ENCODE data around the gene DGKZ. TPM values are rescaled to one million over a fixed set of nuclear protein-coding genes. Genes with fewer than 3 reads are reported as not detected.

The DGKZ gene
- total RNA-seq, 1 donor from 2014 or later = 53.6 TPM

GRCh38 chr11:46390331-46391171 lies 43.3 kb downstream of the DGKZ start:
- intact Hi-C loops (cut with micrococcal nuclease) = no loop called here
- Mint-ChIP-seq H3K27ac (no peak overlapping the region), H3K9me3 (no peaks in the 10 kb centered on the region), H3K36me3 (ENCODE audit: low read depth) (no peaks in the 10 kb centered on the region), H3K27me3 (peaks cover 43% of the 10 kb centered on the region), H3K4me1 (peaks cover 24% of the 10 kb centered on the region), H3K4me3 (no peak overlapping the region)
- no peak for TF ChIP-seq CTCF (IDR thresholded peaks at IDR 0.05)
- DNase-seq = no peak
- ChIA-PET CTCF (no interaction called here), POLR2A (no interaction called here)
- ATAC-seq (ENCODE audit: low read depth) = no peak

GRCh38 chr11:46391186-46391577 lies 43.9 kb downstream of the DGKZ start:
- Mint-ChIP-seq H3K4me3 (no peak overlapping the region), H3K36me3 (ENCODE audit: low read depth) (no peaks in the 10 kb centered on the region), H3K27ac (no peak overlapping the region), H3K4me1 (peaks cover 24% of the 10 kb centered on the region), H3K9me3 (no peaks in the 10 kb centered on the region), H3K27me3 (peaks cover 37% of the 10 kb centered on the region)
- ChIA-PET CTCF (interaction anchor here (1.8 kb wide), 1 partner anchor 23 kb away, joined by 4 read pairs; no protein-coding TSS in a partner anchor), POLR2A (no interaction called here)
- intact Hi-C loops (cut with micrococcal nuclease) = no loop called here
- no peak for TF ChIP-seq CTCF (IDR thresholded peaks at IDR 0.05)
- ATAC-seq (ENCODE audit: low read depth) = no peak
- DNase-seq = no peak

GRCh38 chr11:46391578-46392420 lies 44.5 kb downstream of the DGKZ start, which contains the start of gene CHRM4:
TSS of gene CHRM4 (minus strand) at chr11:46391776. CDS start at chr11:46386557, 5,219 bp downstream.
- Mint-ChIP-seq H3K4me3 (peak within 1 kb of the TSS; percentile 70), H3K27me3 (peaks cover 31% of the 10 kb centered on the region), H3K36me3 (ENCODE audit: low read depth) (peaks cover 5% of the 10 kb centered on the region), H3K27ac (no peak within 1 kb of the TSS), H3K4me1 (peaks cover 24% of the 10 kb centered on the region), H3K9me3 (no peaks in the 10 kb centered on the region)
- ATAC-seq (ENCODE audit: low read depth) (no peak), DNase-seq (no peak)
- TF ChIP-seq CTCF (IDR thresholded peaks at IDR 0.05) = no peak
- ChIA-PET POLR2A (no interaction called here), CTCF (interaction anchor here (1.8 kb wide), 1 partner anchor 23 kb away, joined by 4 read pairs; no protein-coding TSS in a partner anchor)
- intact Hi-C loops (cut with micrococcal nuclease) = loop anchor here (1.0 to 2.0 kb wide), 3 partner anchors 10 to 507 kb away; partner anchors contain the start of genes DGKZ, MAPK8IP1 and MDK

- H3K9me3 Mint-ChIP-seq = no peaks in the 10 kb centered on the region
- ChIA-PET CTCF (interaction anchor here (1.5 to 1.8 kb wide), 2 partner anchors 24 to 97 kb away, joined by 4 read pairs; no protein-coding TSS in a partner anchor), POLR2A (no interaction called here)
- intact Hi-C loops (cut with micrococcal nuclease) = loop anchor here (1.0 to 2.0 kb wide), 3 partner anchors 11 to 508 kb away; partner anchors contain the start of genes DGKZ, MAPK8IP1 and MDK
- H3K27ac Mint-ChIP-seq = peak overlapping the region; percentile 35
- peaks cover 25% of the 10 kb centered on the region for H3K27me3 Mint-ChIP-seq
- ATAC-seq (ENCODE audit: low read depth) = peak; percentile 90
- H3K36me3 Mint-ChIP-seq (ENCODE audit: low read depth) = peaks cover 12% of the 10 kb centered on the region
- peak overlapping the region; percentile 70 for H3K4me3 Mint-ChIP-seq
- no peak for TF ChIP-seq CTCF (IDR thresholded peaks at IDR 0.05)
- H3K4me1 Mint-ChIP-seq = peaks cover 24% of the 10 kb centered on the region
- peak; percentile 74 for DNase-seq
Measured at GRCh38 chr11:46392421-46393230, 45.4 kb downstream of the DGKZ start.

Measured in activated B cell treated with CpG ODN at 0.5 μM for 24 hours (primary cell).